Uterus (tissue), 4 donors: ENCODE results near the gene HGFAC. TPM values are rescaled to one million over a fixed set of nuclear protein-coding genes. Genes with fewer than 3 reads are reported as not detected.

Experiments
- DNase-seq, 2 donors: peaks; one replicate each; pipeline ENCODE4 v3.0.0-alpha.2; 2019 to 2020
- H3K27ac ChIP-seq, 2 donors: fragments of 200-600 bp; sonication (generic); 1 replicate in 1 of 2; 2 replicates in 1 of 2; pipeline ENCODE4 v1.5.1; 2016 to 2018
- H3K27me3 ChIP-seq, 2 donors: fragments of 200-600 bp; sonication (generic); one replicate each; pipeline ENCODE4 v1.5.1; 2018 to 2019; ENCODE audit warnings: control low read depth in 1 of 2
- H3K36me3 ChIP-seq, 2 donors: fragments of 200-600 bp; sonication (generic); one replicate each; pipeline ENCODE4 v1.5.1; 2019; ENCODE audit warnings: control low read depth in 1 of 2
- H3K4me1 ChIP-seq, 2 donors: fragments of 200-600 bp; sonication (generic); one replicate each; pipeline ENCODE4 v1.5.1; 2018 to 2019; ENCODE audit warnings: control low read depth in 1 of 2
- H3K4me3 ChIP-seq, 2 donors: fragments of 200-600 bp; sonication (generic); 1 replicate in 1 of 2; 2 replicates in 1 of 2; pipeline ENCODE4 v1.5.1; 2018 to 2019; ENCODE audit warnings: mild to moderate bottlenecking in 1 of 2
- H3K9me3 ChIP-seq, 2 donors: fragments of 200-600 bp; sonication (generic); one replicate each; pipeline ENCODE4 v1.5.1; 2019; ENCODE audit warnings: control low read depth in 1 of 2
- CTCF ChIP-seq, 4 experiments: fragments of 200-600 bp in 2 of 4; fragments of 450-650 bp in 2 of 4; sonication (generic) in 2 of 4; IDR thresholded peaks; one replicate each; pipeline ENCODE4 v1.5.1; 2016 to 2019; ENCODE audit warnings: antibody characterized with exemption in 4 of 4, mild to moderate bottlenecking in 2 of 4, moderate library complexity in 1 of 4
- POLR2A ChIP-seq, 2 donors: fragments of 450-650 bp; IDR thresholded peaks; one replicate each; pipeline ENCODE4 v1.6.1; 2016; ENCODE audit warnings: antibody characterized with exemption in 2 of 2, mild to moderate bottlenecking in 1 of 2, moderate library complexity in 1 of 2
- intact Hi-C: fragments of 100-400 bp; cut with DNase I; formaldehyde crosslinking; loops from one replicate; pipeline ENCODE4 v1.15.1; 2023; ENCODE audit warnings: low total_unique reads
- total RNA-seq, 4 donors: library from RNA; depleted of rRNA in 3 of 4; stranded (reverse); fragments of >200 nt in 3 of 4; gene quantifications; one replicate each; pipeline versions ENCODE4 v1.1.0 to v1.2.4, GENCODE V29; 2014 to 2023
- donor health status: DM: yes; HTN: yes; CAD: no.

HGFAC gene
- total RNA-seq, 4 donors from 2014 or later: 0.28 to 3.1 TPM; not detected in 2

GRCh38 chr4:3484057-3484973 is 42.5 kb downstream of the HGFAC start:
- intact Hi-C loops: no loop called here
- Histone ChIP-seq H3K4me3 (no peak overlapping the region), H3K4me1 (no peaks in the 10 kb centered on the region), H3K36me3 (no peaks in the 10 kb centered on the region), H3K27ac (no peak overlapping the region), H3K9me3 (no peaks in the 10 kb centered on the region), H3K27me3 (no peaks in the 10 kb centered on the region)
- no peak for DNase-seq
- no peak for TF ChIP-seq POLR2A (IDR thresholded peaks at IDR 0.05)
- TF ChIP-seq CTCF (IDR thresholded peaks at IDR 0.05): no peak

- DNase-seq: no peak
- no peak overlapping the region for H3K27ac ChIP-seq
- no peaks in the 10 kb centered on the region for H3K9me3 ChIP-seq
- intact Hi-C loops: no loop called here
- no peak overlapping the region for H3K4me3 ChIP-seq
- no peak for TF ChIP-seq POLR2A (IDR thresholded peaks at IDR 0.05)
- TF ChIP-seq CTCF (IDR thresholded peaks at IDR 0.05): no peak
- H3K4me1 ChIP-seq: no peaks in the 10 kb centered on the region
- H3K27me3 ChIP-seq: no peaks in the 10 kb centered on the region
- no peaks in the 10 kb centered on the region for H3K36me3 ChIP-seq
Measured at GRCh38 chr4:3485011-3485791, 43.4 kb downstream of the HGFAC start.

GRCh38 chr4:3485886-3486540 is 44.2 kb downstream of the HGFAC start:
- no peak overlapping the region for H3K4me3 ChIP-seq
- no peak for DNase-seq
- H3K4me1 ChIP-seq: no peaks in the 10 kb centered on the region
- intact Hi-C loops: no loop called here
- no peaks in the 10 kb centered on the region for H3K9me3 ChIP-seq
- no peaks in the 10 kb centered on the region for H3K27me3 ChIP-seq
- no peak overlapping the region for H3K27ac ChIP-seq
- no peak for TF ChIP-seq POLR2A (IDR thresholded peaks at IDR 0.05)
- no peak for TF ChIP-seq CTCF (IDR thresholded peaks at IDR 0.05)
- no peaks in the 10 kb centered on the region for H3K36me3 ChIP-seq

DNA sequence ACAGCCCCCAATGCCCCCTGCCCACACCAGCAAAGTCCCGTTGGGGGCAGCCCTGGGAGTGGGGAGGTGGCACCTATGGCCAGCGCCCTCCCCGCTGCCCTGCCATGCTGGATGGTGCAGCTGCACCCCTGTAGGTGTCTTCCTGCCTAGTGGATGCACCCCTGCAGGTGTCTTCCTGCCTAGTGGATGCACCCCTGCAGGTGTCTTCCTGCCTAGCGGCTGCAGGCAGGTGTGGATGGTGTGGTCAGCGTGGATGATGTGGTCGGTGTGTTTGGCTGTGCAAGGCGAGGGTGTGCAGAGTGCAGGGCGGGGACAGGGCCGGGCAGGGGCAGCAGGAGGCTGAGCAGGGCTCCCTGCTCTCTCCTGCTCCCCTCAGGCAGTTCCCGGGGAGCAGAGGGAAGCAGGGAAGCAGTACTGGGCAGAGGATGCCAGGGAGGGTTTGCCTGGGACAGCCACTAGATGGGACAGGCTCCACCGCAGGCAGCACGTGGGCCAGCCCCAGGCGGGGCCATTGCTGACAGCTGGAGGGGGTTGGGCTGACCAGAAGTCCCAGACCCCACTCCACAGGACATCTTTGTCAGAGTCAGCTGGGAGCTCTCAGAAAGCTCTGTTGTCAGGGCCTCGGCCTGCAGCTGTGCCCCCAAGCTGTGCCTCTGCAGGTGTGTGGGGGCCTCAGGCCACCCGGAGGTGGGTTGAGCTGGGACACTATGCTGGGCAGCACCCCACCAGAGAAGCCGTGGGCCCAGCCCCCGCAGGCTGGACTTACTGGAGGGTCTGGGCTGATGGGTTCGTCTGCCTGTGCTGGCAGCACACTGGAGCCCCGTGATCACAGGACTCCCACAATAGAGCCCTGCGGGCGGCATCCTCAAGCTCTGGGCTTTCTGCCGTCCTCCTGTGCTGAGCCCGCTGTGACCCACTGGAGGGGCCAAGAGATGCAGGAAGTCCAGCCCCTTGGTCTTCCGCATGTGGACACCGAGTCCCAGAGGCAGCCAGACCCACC is 45.1 kb downstream of the HGFAC start:
- TF ChIP-seq POLR2A (IDR thresholded peaks at IDR 0.05): no peak
- TF ChIP-seq CTCF (IDR thresholded peaks at IDR 0.05): no peak
- H3K4me3 ChIP-seq: no peak overlapping the region
- no peaks in the 10 kb centered on the region for H3K4me1 ChIP-seq
- intact Hi-C loops: no loop called here
- no peak for DNase-seq
- H3K9me3 ChIP-seq: no peaks in the 10 kb centered on the region
- peaks cover 0 to 6% of the 10 kb centered on the region in 2 donors for H3K27me3 ChIP-seq
- H3K36me3 ChIP-seq: no peaks in the 10 kb centered on the region
- no peak overlapping the region for H3K27ac ChIP-seq
